ENCODE data around the gene PRKCD. TPM values are rescaled to one million over a fixed set of nuclear protein-coding genes. Genes with fewer than 3 reads are reported as not detected.

Gene PRKCD
- total RNA-seq, 2 experiments from 2014 or later: 18.7 to 21.5 TPM

GRCh38 chr3:53225181-53225580 is 64.2 kb downstream of the PRKCD start:
- Mint-ChIP-seq H3K27ac (no peak overlapping the region), H3K36me3 (ENCODE audit: low read depth) (peaks cover 39% of the 10 kb centered on the region), H3K4me3 (no peak overlapping the region), H3K9me3 (no peaks in the 10 kb centered on the region), H3K27me3 (no peaks in the 10 kb centered on the region), H3K4me1 (ENCODE audit: low read depth) (no peaks in the 10 kb centered on the region)
- TF ChIP-seq, protein P1, sequence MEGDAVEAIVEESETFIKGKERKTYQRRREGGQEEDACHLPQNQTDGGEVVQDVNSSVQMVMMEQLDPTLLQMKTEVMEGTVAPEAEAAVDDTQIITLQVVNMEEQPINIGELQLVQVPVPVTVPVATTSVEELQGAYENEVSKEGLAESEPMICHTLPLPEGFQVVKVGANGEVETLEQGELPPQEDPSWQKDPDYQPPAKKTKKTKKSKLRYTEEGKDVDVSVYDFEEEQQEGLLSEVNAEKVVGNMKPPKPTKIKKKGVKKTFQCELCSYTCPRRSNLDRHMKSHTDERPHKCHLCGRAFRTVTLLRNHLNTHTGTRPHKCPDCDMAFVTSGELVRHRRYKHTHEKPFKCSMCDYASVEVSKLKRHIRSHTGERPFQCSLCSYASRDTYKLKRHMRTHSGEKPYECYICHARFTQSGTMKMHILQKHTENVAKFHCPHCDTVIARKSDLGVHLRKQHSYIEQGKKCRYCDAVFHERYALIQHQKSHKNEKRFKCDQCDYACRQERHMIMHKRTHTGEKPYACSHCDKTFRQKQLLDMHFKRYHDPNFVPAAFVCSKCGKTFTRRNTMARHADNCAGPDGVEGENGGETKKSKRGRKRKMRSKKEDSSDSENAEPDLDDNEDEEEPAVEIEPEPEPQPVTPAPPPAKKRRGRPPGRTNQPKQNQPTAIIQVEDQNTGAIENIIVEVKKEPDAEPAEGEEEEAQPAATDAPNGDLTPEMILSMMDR (IDR thresholded peaks at IDR 0.05): no peak
- intact Hi-C loops (cut with micrococcal nuclease): no loop called here
- POLR2A ChIA-PET: no interaction called here
- ATAC-seq (no peak), DNase-seq (no peak)
- CTCF ChIA-PET: interaction anchor here (0.8 kb wide), 1 partner anchor 29 kb away, joined by 3 read pairs; no protein-coding TSS in a partner anchor

DNA sequence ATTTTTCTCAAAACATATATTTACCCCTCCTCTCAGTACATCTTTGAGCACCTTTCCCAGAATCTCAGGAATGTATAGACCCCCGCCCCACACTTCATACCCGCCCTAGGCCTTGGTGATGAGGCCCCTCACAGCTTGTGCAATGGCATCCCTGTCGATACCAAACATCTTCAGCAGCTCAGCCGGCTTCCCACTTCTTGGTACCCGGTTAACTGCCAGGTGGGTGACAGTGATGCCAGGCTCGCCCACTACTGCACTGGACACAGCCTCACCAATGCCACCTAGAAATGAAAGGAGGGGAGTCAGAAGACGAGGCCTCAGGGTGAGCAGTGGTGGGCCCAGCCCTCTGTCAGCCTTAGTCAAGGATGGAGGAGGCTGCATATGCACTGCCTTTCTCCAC is 64.6 kb downstream of the PRKCD start:
- no peaks in the 10 kb centered on the region for H3K9me3 Mint-ChIP-seq

GRCh38 chr3:53226142-53226840 is 65.3 kb downstream of the PRKCD start:
- H3K4me3 Mint-ChIP-seq: no peak overlapping the region
- H3K4me1 Mint-ChIP-seq (ENCODE audit: low read depth): no peaks in the 10 kb centered on the region
- TF ChIP-seq, protein P1 (IDR thresholded peaks at IDR 0.05): no peak
- no peak overlapping the region for H3K27ac Mint-ChIP-seq
- CTCF ChIA-PET: no interaction called here
- H3K27me3 Mint-ChIP-seq: no peaks in the 10 kb centered on the region
- peaks cover 39% of the 10 kb centered on the region for H3K36me3 Mint-ChIP-seq (ENCODE audit: low read depth)
- POLR2A ChIA-PET: no interaction called here
- DNase-seq (no peak), ATAC-seq (no peak)
- H3K9me3 Mint-ChIP-seq: no peaks in the 10 kb centered on the region
- intact Hi-C loops (cut with micrococcal nuclease): no loop called here

More for the DNA sequence above, 64.6 kb downstream of the PRKCD start:
- intact Hi-C loops (cut with micrococcal nuclease): no loop called here
- no peaks in the 10 kb centered on the region for H3K27me3 Mint-ChIP-seq
- POLR2A ChIA-PET: no interaction called here
- no peaks in the 10 kb centered on the region for H3K4me1 Mint-ChIP-seq (ENCODE audit: low read depth)
- H3K27ac Mint-ChIP-seq: no peak overlapping the region
- peaks cover 39% of the 10 kb centered on the region for H3K36me3 Mint-ChIP-seq (ENCODE audit: low read depth)
- TF ChIP-seq, protein P1 (IDR thresholded peaks at IDR 0.05): no peak
- no peak for DNase-seq
- no peak overlapping the region for H3K4me3 Mint-ChIP-seq
- ATAC-seq: no peak
- CTCF ChIA-PET: no interaction called here

DNA sequence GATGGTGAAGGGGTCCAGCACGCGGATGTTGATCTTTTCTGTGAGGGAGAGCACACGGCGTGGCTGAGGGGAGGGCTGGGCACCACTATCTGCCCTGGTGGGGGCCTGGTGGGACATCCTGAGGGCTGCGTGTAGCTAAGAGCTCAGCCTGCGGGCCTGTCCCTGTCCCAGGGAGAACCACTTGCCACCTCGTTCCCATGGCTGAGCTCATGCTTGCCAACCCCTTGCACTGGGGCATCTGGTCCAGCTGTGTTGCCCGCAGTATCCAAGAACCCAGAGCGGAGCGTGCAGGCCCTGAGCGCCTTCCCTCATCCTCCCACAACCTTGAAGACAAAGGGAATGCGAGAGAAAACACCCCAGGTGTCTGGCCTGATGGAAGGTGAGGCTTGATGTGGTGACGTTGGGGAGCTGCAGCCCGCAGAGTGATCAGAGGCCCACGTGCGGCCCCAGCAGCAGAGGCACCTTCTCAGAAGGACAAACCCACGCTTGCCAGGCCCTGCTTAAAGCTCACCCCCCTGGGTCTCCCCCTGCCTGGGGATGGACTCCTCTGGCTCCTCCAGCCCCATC is 65.9 kb downstream of the PRKCD start:
- no peaks in the 10 kb centered on the region for H3K27me3 Mint-ChIP-seq
- DNase-seq (no peak), ATAC-seq (no peak)
- H3K4me1 Mint-ChIP-seq (ENCODE audit: low read depth): no peaks in the 10 kb centered on the region
- TF ChIP-seq, protein P1 (IDR thresholded peaks at IDR 0.05): no peak
- no peak overlapping the region for H3K27ac Mint-ChIP-seq
- ChIA-PET CTCF (no interaction called here), POLR2A (no interaction called here)
- peaks cover 39% of the 10 kb centered on the region for H3K36me3 Mint-ChIP-seq (ENCODE audit: low read depth)
- no peak overlapping the region for H3K4me3 Mint-ChIP-seq
- no peaks in the 10 kb centered on the region for H3K9me3 Mint-ChIP-seq
- intact Hi-C loops (cut with micrococcal nuclease): no loop called here
